GM18520 (cell line): ENCODE results near the gene KCTD18.

Experiments
- ATAC-seq: cut with Tn5 transposase; IDR thresholded peaks from one replicate; pipeline ENCODE4 v1.9.1; 2021; ENCODE audit not compliant: unreplicated experiment

The KCTD18 gene

GRCh38 chr2:200488169-200488568 is 21.7 kb downstream of the KCTD18 start:
- ATAC-seq = no peak

- ATAC-seq = no peak
Measured at GRCh38 chr2:200486529-200486928, 23.3 kb downstream of the KCTD18 start.

- ATAC-seq = no peak
Measured at GRCh38 chr2:200484934-200485333, 24.9 kb downstream of the KCTD18 start.

- peak; percentile 39 for ATAC-seq
Measured at GRCh38 chr2:200483729-200484198, 26.1 kb downstream of the KCTD18 start.

- ATAC-seq = peak; percentile 36
Measured at GRCh38 chr2:200482194-200482593, 27.7 kb downstream of the KCTD18 start.

GRCh38 chr2:200479692-200480265 is 30.1 kb downstream of the KCTD18 start:
- no peak for ATAC-seq

- no peak for ATAC-seq
Measured at GRCh38 chr2:200477667-200478131, 32.2 kb downstream of the KCTD18 start.

- ATAC-seq = no peak
Measured at GRCh38 chr2:200476836-200477235, 33.0 kb downstream of the KCTD18 start.

- ATAC-seq = no peak
Measured at GRCh38 chr2:200475795-200476194, 34.1 kb downstream of the KCTD18 start.

GRCh38 chr2:200472853-200473464 is 36.9 kb downstream of the KCTD18 start:
- no peak for ATAC-seq

GRCh38 chr2:200471928-200472645 is 37.8 kb downstream of the KCTD18 start:
- ATAC-seq = no peak

- ATAC-seq = peak; percentile 89
Measured at GRCh38 chr2:200471324-200471848, 38.5 kb downstream of the KCTD18 start.

GRCh38 chr2:200470230-200470629 is 39.6 kb downstream of the KCTD18 start:
- ATAC-seq = no peak

- no peak for ATAC-seq
Measured at GRCh38 chr2:200469708-200470211, 40.1 kb downstream of the KCTD18 start.

GRCh38 chr2:200467806-200468681 is 41.8 kb downstream of the KCTD18 start:
- no peak for ATAC-seq

- no peak for ATAC-seq
Measured at GRCh38 chr2:200466425-200467418, 43.1 kb downstream of the KCTD18 start.

GRCh38 chr2:200463452-200463851 is 46.4 kb downstream of the KCTD18 start:
- ATAC-seq = no peak

- ATAC-seq = no peak
Measured at GRCh38 chr2:200461846-200462710, 47.8 kb downstream of the KCTD18 start.
